MM.1S (cell line): ENCODE results near the gene STX8.

ENCODE experiments used
- DNase-seq: peaks from one replicate; pipeline ENCODE4 v3.0.0-alpha.2; 2015
- H2AFZ ChIP-seq: fragments of 300-600 bp; sonication (generic); 2 replicates; pipeline ENCODE4 v1.6.0; 2016; ENCODE audit warnings: antibody characterized with exemption, low read length
- H3F3A ChIP-seq: fragments of 300-600 bp; sonication (generic); 2 replicates; pipeline ENCODE4 v1.6.1; 2016; ENCODE audit warnings: mild to moderate bottlenecking, antibody characterized with exemption, low read length, moderate library complexity, mixed read lengths; ENCODE audit not compliant: insufficient read depth
- H3K27ac ChIP-seq: fragments of 300-600 bp; sonication (generic); 2 replicates; pipeline ENCODE4 v1.5.1; 2016; ENCODE audit warnings: mild to moderate bottlenecking, low read length
- H3K27me3 ChIP-seq: fragments of 300-600 bp; sonication (generic); replicated peaks from 2 replicates; pipeline ENCODE4 v1.6.0; 2016; ENCODE audit warnings: low read length; ENCODE audit not compliant: insufficient read depth
- H3K36me3 ChIP-seq: fragments of 300-600 bp; sonication (generic); replicated peaks from 2 replicates; pipeline ENCODE4 v1.6.1; 2016; ENCODE audit warnings: mild to moderate bottlenecking, low read length, mixed read lengths; ENCODE audit not compliant: insufficient read depth
- H3K4me1 ChIP-seq: fragments of 300-600 bp; sonication (generic); 2 replicates; pipeline ENCODE4 v1.6.1; 2016; ENCODE audit warnings: low read length, mixed read lengths
- H3K4me2 ChIP-seq: fragments of 300-600 bp; sonication (generic); 2 replicates; pipeline ENCODE4 v1.6.0; 2016; ENCODE audit warnings: low read depth, low read length
- H3K4me3 ChIP-seq: fragments of 300-600 bp; sonication (generic); 2 replicates; pipeline ENCODE4 v1.5.1; 2016; ENCODE audit warnings: low read length, mixed read lengths
- H3K79me2 ChIP-seq: fragments of 300-600 bp; sonication (generic); 2 replicates; pipeline ENCODE4 v1.6.1; 2016; ENCODE audit warnings: mixed run types, low read length, mixed read lengths
- H3K9ac ChIP-seq: fragments of 300-600 bp; sonication (generic); 2 replicates; pipeline ENCODE4 v1.6.1; 2016; ENCODE audit warnings: low read length, mixed read lengths
- H3K9me2 ChIP-seq: fragments of 300-600 bp; sonication (generic); replicated peaks from 2 replicates; pipeline ENCODE4 v1.6.1; 2016; ENCODE audit warnings: mild to moderate bottlenecking, low read length, mixed read lengths; ENCODE audit not compliant: insufficient read depth
- H3K9me3 ChIP-seq: fragments of 300-600 bp; sonication (generic); replicated peaks from 2 replicates; pipeline ENCODE4 v1.6.1; 2016; ENCODE audit warnings: mild to moderate bottlenecking, low read length, mixed read lengths; ENCODE audit not compliant: insufficient read depth
- H4K20me1 ChIP-seq: fragments of 300-600 bp; sonication (generic); 2 replicates; pipeline ENCODE4 v1.6.1; 2016; ENCODE audit warnings: mild to moderate bottlenecking, low read length, moderate library complexity, mixed read lengths; ENCODE audit not compliant: insufficient read depth
- CTCF ChIP-seq: fragments of 300-600 bp; sonication (generic); IDR thresholded peaks from 2 replicates; pipeline ENCODE4 v1.5.1; 2016; ENCODE audit warnings: antibody characterized with exemption, low read length, mixed read lengths
- EZH2 ChIP-seq: fragments of 300-600 bp; sonication (generic); optimal IDR thresholded peaks from 2 replicates; pipeline ENCODE3; 2017; ENCODE audit warnings: low read depth, mild to moderate bottlenecking, antibody characterized with exemption, low read length, mixed read lengths
- EZH2phosphoT487 ChIP-seq: fragments of 300-600 bp; sonication (generic); IDR thresholded peaks from 2 replicates; pipeline ENCODE4 v1.6.1; 2018; ENCODE audit warnings: antibody characterized with exemption, low read length

Gene STX8

GRCh38 chr17:9270921-9271320 is 304.7 kb downstream of the STX8 start:
- no peak overlapping the region for H2AFZ ChIP-seq
- TF ChIP-seq EZH2phosphoT487 (no peak), CTCF (no peak), EZH2 (no peak)
- no peaks in the 10 kb centered on the region for H4K20me1 ChIP-seq

GRCh38 chr17:9269350-9270035 is 306.1 kb downstream of the STX8 start:
- Histone ChIP-seq H3K9me3 (no peaks in the 10 kb centered on the region), H3K4me3 (no peak overlapping the region), H3K27ac (no peak overlapping the region), H3K27me3 (no peaks in the 10 kb centered on the region), H3K4me1 (no peaks in the 10 kb centered on the region), H3K79me2 (no peaks in the 10 kb centered on the region), H3K9ac (no peak overlapping the region), H3K9me2 (no peaks in the 10 kb centered on the region), H2AFZ (no peak overlapping the region), H3K36me3 (no peaks in the 10 kb centered on the region), H4K20me1 (no peaks in the 10 kb centered on the region), H3K4me2 (no peak overlapping the region), H3F3A (no peaks in the 10 kb centered on the region)
- no peak for TF ChIP-seq EZH2phosphoT487
- no peak for TF ChIP-seq EZH2
- no peak for TF ChIP-seq CTCF
- DNase-seq, result no peak

More at GRCh38 chr17:9270921-9271320, 304.7 kb downstream of the STX8 start:
- no peaks in the 10 kb centered on the region for H3K4me1 ChIP-seq
- H3F3A ChIP-seq, result no peaks in the 10 kb centered on the region
- no peaks in the 10 kb centered on the region for H3K27me3 ChIP-seq
- H3K4me3 ChIP-seq, result no peak overlapping the region
- H3K9me2 ChIP-seq, result no peaks in the 10 kb centered on the region
- no peaks in the 10 kb centered on the region for H3K9me3 ChIP-seq
- no peak overlapping the region for H3K4me2 ChIP-seq
- no peaks in the 10 kb centered on the region for H3K79me2 ChIP-seq
- no peak overlapping the region for H3K27ac ChIP-seq
- DNase-seq, result no peak
- no peak overlapping the region for H3K9ac ChIP-seq
- H3K36me3 ChIP-seq, result no peaks in the 10 kb centered on the region

GRCh38 chr17:9268546-9268945 is 307.1 kb downstream of the STX8 start:
- H3K27ac ChIP-seq, result no peak overlapping the region
- TF ChIP-seq EZH2phosphoT487 (no peak), EZH2 (no peak), CTCF (no peak)

More at GRCh38 chr17:9268546-9268945, 307.1 kb downstream of the STX8 start:
- Histone ChIP-seq H3K36me3 (no peaks in the 10 kb centered on the region), H3K27me3 (no peaks in the 10 kb centered on the region), H3K9me2 (no peaks in the 10 kb centered on the region), H4K20me1 (no peaks in the 10 kb centered on the region), H3F3A (no peaks in the 10 kb centered on the region), H3K4me2 (no peak overlapping the region), H3K9me3 (no peaks in the 10 kb centered on the region), H3K79me2 (no peaks in the 10 kb centered on the region), H3K4me1 (no peaks in the 10 kb centered on the region), H3K4me3 (no peak overlapping the region), H3K9ac (no peak overlapping the region), H2AFZ (no peak overlapping the region)
- DNase-seq, result no peak
